ENCODE results near the gene PRICKLE3.
"Not testable (repeated sequence)": the region's sequence is repeated elsewhere in the genome, so short reads cannot be mapped to it uniquely, and the experiment has no call there.

PRICKLE3 gene

DNA sequence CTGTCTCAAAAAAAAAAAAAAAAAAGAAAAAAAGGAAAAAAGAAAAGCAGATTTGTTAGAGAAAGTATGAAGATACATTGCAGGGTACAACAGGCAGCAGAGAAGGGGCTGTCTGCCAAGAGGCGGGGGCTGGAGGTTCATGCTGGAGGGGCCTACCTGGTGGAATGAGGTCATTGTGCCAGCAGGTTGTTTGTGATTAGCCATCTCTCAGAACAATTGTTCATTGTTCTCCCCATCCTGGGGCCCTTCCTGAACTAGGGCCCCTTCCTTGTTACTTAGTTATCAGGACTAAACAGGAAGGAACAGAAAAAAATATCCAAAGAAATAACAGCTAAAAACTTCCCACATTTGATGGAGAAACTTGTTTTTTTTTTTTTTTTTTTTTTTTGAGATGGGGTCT lies 48.7 kb downstream of the PRICKLE3 start:
- Histone ChIP-seq H3K27ac (no peak overlapping the region), H3K4me3 (no peak overlapping the region)

DNA sequence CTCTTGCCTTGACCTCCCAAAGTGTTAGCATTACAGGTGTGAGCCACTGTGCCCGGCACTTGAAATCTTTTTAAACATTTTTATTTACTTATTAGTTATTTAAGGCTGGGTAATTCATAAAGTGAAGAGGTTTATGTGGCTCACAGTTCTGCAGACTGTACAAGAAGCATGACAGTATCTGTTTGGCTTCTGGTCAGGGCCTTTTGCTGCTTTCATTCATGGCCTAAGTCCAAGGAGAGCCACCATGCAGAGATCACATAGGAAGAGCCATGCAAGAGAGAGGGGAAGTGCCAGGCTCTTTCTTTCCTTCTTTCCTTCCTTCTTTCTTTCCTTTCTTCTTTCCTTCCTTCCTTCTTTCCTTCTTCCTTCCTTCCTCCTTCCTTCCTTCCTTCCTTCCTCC lies 52.4 kb downstream of the PRICKLE3 start:
- Histone ChIP-seq H3K27ac (no peak overlapping the region), H3K4me3 (no peak overlapping the region)

DNA sequence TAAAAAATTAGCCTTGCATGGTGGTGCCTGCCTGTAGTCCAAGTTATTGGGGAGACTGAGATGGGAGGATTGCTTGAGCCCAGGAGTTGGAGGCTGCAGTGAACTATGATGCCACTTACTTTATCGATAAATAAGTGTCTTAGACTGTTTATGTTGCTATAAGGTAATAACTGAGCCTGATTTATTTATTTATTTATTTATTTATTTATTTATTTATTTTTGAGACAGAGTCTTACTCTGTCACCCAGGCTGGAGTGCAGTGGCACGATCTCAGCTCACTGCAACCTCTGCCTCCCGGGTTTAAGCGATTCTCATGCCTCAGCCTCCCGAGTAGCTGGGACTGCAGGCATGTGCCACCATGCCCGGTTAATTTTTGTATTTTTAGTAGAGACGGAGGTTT lies 53.9 kb downstream of the PRICKLE3 start:
- H3K27ac ChIP-seq, H3K4me3 ChIP-seq: not testable (repeated sequence)

- no peak overlapping the region for H3K27ac ChIP-seq
- H3K4me3 ChIP-seq: no peak overlapping the region
Observed at GRCh38 chrX:49129427-49129826, 56.7 kb downstream of the PRICKLE3 start.

GRCh38 chrX:49127742-49128258 lies 58.4 kb downstream of the PRICKLE3 start:
- not testable (repeated sequence) for H3K4me3 ChIP-seq, H3K27ac ChIP-seq

Measured in skin epidermis (tissue), 12 donors.